Hematopoietic multipotent progenitor cell treated with erythropoietin and hydrocortisone succinate and interleukin-3 and kit ligand, for 4 days (in vitro differentiated cells): ENCODE results near the gene WDR93.
"Not testable (repeated sequence)": the region's sequence is repeated elsewhere in the genome, so short reads cannot be mapped to it uniquely, and the experiment has no call there.

Experiments used
- DNase-seq: peaks from one replicate; pipeline ENCODE4 v3.0.0-alpha.2; 2015

The WDR93 gene

DNA sequence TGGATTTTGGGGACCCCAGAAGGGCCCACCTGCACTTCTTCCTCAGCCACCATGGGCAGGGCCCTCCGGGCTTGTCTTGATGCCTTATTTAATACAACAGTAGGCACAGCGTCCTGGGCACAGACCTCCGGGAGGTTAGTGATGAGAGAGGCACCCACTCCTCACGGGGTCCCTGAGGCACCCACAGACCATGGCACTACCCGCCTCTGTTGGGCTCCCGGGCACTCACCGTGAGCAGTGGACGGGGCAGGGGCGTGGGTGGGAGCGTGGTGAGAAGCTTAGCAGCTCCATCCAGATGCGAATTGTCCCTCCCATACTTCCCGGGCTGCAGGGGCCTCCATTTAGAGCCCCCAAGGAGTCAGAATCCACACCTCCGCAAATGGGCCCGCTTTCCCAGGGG, 85.2 kb downstream of the WDR93 start:
- DNase-seq, result no peak

DNA sequence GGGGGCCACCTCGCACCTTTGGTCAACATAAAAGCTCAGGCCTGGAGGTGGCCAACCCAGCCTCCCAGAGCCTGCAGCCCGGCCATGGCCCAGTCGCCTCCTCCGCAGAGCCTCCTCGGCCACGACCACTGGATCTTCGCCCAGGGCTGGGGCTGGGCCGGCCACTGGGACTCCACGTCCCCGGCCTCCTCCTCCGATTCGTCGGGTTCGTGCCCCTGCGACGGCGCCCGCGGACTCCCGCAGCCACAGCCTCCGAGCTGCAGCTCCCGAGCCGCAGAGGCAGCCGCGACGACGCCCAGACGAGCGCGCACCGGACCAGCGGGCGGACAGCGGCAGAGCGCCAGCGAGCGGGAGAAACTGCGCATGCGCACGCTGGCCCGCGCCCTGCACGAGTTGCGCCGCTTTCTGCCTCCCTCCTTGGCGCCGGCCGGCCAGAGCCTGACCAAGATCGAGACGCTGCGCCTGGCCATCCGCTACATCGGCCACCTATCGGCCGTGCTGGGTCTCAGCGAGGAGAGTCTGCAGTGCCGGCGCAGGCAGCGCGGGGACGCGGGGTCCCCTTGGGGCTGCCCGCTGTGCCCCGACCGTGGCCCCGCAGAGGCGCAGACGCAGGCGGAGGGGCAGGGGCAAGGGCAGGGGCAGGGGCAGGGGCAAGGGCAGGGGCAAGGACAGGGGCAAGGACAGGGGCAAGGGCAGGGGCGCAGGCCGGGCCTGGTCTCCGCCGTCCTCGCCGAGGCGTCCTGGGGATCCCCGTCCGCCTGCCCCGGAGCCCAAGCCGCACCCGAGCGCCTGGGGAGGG, 85.9 kb downstream of the WDR93 start, which contains the start of gene MESP2:
TSS of gene MESP2 (plus strand) at position 59 of the 799 bp plus-strand sequence. CDS start at position 85, 26 bp downstream.
- peak; percentile 88 for DNase-seq

DNA sequence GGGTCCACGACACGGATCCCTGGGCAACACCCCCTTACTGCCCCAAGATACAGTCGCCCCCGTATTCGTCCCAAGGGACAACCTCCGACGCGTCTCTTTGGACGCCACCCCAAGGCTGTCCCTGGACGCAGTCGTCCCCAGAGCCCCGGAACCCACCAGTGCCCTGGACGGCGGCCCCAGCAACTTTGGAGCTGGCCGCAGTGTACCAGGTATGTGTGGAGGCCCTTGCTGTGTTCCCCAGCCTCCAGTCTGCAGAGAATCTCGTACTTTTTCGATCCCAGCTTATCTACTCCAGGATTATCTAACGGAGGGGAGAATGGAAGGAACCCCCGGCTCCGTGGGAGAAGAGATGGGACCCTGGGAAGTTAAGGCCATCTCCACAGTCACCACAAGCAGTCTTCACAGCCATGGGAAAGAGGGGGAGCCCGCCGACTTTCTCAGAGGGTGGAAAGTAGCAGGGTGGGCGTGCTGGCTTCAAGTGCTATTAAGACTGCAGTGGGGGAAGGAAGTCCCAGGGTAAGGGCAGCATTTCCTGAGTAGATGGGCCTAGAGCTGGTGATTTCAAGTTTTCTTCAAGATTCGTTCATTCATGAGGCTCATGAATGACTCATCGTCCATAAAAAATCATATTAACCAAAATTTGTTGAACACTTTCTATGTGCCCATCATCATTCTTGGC, 86.6 kb downstream of the WDR93 start:
- DNase-seq, result peak; percentile 36

DNA sequence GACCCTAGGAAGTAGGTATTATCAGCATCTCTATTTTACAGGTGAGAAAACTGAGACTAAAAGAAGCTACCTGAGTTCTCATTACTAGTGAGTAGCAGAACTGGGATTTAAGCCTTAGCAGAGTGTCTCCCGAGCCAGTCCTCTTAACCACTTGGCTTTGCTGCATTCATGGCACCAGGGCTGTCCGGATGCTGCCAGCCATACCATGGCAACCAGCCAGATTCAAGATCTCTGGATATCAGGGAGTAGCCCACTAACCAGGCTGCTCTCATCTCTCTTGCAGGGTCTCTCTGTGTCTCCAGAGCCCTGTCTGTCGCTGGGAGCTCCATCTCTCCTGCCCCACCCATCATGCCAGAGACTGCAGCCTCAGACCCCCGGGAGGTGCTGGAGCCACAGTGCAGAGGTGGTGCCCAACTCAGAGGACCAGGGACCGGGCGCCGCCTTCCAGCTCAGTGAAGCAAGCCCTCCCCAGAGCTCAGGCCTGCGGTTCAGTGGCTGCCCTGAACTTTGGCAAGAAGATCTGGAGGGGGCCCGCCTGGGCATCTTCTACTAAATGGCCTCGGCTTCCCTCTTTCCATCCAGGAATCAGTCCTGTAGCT, 87.3 kb downstream of the WDR93 start:
- DNase-seq, result peak; percentile 28

DNA sequence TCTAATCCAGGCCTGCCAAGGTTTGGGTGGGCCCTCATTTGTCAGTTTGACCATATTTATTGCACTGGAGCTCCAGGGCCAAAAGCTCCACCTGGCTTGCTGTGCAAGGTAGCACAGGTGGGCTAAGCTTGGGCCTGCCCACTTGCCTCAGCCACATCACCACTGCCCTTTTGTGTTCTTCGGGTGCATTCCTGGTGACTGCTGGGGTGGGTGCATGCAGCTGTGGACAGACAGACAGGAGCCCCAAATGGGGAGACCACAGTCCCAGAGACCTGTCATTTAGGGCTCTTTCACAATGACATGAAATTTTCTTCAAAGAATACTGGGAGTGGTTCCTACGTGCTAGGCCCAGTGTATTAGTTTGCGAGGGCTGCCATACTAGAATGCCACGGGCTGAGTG, 88.2 kb downstream of the WDR93 start:
- DNase-seq, result no peak

DNA sequence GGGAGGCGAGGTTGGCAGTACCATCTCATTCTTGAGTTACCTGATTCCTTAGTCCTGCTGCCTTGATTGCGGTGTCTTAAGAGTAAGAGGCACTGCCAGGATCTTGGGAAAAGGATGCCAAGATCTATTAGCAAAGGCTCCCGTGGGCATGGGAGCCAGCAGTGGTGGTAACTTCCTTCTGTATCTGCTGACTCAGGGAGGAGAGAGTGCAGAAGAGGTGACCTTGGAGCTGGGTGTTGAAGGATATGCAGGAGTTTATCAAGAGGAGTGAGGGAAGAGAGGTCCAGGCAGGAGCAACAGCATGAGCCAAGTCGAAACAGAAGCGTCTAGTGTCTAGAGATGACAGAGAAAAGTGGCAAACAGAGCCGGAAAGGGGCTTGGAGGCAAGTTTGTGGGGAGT, 90.0 kb downstream of the WDR93 start:
- DNase-seq, result no peak

DNA sequence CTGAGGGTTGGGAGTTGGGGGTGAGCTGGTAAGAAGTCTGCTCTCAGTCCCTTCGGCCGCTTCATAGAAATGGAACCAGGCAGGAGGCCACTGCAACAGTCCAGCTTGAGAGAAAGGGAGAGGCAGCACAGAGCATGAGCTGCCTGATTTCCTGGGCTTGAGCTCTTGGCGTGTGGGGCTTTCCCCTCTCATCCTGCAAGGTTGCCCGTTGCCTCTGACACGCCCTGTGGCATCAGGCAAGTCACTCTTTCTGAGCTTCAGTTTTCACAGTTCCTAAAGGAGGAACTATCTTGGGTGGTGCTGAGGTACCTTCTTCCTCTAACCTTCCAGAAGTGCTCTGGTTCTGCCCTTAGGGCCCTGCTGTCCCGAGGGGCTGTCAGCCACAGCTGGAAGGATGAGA, 90.4 kb downstream of the WDR93 start:
- peak; percentile 57 for DNase-seq

DNA sequence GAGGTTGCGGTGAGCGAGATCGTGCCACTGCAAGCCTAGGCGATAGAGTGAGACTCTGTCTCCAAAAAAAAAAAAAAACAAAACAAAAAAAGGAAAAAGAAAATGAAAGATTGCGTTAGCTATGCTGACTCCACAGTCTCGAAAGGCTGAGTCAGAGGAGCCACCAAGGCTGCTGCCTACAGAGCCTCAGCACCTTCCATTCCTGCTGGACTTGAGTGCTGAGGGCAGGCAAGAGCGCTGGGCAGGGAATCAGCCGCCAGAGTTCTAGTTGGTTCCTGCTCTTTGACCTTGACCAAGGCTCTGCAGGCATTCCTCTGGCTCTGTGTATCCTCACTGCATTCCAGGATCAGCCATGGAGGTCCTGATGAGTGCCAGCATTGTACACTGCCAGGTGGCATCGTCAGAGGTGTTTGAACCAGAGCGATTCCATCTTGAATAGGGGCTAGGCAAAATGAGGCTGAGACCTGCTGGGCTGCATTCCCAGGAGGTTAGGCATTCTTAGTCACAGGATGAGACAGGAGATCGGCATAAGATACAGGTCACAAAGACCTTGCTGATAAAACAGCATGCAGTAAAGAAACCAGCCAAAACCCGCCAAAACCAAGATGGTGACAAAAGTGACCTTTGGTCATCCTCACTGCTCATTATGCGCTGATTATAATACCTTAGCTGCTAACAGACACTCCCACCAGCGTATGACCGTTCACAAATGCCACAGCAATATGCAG, 91.4 kb downstream of the WDR93 start:
- no peak for DNase-seq

DNA sequence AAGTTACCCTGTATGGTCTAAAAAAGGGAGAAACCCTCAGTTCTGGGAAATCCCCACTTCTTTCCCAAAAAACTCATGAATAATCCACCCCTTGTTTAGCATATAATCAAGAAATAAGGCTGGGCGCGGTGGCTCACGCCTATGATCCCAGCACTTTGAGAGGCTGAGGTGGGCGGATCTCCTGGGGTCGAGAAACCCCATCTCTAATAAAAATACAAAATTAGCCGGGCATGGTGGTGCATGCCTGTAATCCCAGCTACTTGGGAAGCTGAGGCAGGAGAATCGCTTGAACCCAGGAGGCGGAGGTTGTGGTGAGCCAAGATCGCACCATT, 92.0 kb downstream of the WDR93 start:
- DNase-seq, result not testable (repeated sequence)

DNA sequence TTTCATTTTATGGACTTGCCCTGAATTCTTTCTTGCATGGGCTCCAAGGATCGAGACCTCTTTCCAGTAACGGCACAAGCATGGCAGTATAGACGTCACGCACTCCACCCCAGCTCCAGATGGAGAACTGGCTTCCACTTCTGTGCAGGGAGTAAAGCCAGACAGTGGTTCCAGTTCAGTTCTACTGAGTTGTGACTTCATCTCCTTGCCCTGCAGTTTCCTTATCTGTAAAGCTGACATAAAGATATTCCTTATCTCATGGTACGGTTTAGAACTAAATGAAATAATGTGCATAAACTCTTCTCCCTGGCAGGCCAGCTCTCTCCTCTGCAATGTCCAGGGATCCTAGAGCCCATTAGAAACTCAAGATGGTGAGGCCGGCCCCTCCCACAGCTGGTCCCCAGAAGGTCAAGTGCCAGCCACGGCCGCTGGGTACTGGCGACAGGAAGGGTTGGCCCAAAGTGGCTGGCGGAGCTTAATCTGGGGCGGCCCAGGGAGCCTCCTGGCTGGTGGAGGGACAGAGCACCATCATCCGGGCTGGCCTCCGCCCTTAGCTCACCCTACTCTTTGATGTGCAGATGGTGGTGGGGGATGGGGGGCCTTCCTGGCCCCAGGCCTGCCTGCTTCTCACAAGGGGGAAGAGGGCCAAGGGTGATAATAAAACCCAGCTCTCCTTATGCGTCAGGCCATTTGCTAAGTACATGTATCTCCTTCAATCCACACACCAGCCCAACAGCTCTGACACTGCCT, 92.7 kb downstream of the WDR93 start:
- DNase-seq, result peak; percentile 87

DNA sequence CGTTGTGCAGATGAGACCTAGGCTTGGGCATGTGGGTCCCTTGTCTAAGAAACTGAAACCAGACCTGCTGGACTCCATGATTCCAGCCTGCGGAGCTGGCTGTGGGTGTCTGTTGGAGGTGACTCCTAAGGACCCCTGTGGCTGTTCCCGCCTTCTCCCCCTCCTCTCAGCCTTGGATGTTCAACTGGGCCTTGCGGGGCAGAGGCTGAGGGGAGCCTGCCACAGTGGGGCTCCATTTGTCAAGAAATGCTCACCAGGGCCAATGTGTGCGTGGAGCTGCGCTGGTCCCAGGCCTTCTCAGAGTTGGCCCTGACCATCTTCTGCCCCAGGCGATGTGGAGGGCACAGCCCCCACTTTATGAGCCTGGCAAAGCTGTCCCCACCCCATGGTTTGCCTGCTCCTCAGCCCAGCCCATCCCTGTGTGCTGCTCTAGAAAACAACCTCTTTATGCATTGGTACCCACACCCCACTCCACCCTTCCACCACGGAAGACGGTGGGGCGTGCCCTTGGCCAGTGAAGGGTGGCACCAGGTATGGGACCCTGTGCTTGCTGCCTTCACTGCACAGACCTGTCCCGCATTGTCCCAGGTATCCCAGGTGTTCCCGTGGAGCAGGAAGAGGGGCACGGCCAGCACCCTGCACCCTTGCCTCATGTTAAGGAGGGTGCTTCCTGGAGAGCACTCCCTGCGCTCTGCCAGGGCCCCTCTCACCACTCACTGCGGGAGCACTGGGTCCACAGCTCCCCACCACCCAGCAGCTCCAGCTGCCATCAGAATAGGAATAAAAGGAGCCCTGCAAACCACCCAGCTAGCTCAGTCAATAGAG, 93.5 kb downstream of the WDR93 start:
- DNase-seq, result no peak

DNA sequence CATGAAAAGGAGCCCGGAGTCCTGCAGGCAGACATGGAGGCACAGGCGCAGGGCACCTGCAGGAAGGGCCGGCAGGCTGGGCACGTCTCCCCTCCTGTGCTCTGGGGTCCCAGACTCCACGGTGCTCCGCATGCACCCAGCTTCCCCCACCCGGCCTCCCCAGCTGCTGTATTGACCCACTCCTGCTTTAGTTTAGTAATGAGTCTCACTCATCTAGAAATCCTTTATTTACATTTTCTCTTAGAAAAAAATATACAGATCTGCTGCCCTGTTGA, 94.0 kb downstream of the WDR93 start:
- DNase-seq, result no peak

DNA sequence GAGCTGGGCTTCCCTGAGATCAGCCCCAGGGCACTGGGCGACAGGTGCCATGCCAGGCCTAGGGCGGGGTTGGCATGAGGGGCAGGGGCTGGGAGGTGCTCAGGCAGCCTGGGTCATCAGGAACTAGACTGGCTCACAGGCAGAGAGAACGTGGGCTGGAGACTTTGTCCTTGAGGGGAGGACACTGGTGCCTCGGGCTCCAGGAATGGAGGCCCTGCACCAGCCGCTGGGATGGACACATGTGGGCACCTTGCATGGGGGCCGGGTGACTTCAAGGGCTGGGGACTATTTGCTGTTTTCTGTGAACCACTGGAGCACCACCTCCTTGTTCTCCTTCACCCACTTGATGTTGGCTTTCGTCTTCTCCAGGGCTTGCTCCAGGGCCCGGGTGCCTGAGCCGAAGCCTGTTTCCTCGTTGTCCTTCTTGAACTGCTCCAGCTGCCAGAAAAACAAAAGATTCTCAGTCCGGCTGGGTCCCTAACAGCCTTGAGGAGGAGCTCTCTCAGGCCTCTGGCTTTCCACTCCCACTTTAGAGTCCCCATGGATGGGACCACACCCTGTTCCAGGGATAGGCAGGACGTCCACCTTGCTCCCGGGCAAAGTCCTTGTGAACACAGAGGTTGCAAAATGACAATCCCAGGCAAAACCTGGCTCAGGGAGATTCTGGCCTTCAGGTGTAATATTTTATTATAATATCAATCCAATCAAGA, 94.6 kb downstream of the WDR93 start:
- DNase-seq, result no peak

DNA sequence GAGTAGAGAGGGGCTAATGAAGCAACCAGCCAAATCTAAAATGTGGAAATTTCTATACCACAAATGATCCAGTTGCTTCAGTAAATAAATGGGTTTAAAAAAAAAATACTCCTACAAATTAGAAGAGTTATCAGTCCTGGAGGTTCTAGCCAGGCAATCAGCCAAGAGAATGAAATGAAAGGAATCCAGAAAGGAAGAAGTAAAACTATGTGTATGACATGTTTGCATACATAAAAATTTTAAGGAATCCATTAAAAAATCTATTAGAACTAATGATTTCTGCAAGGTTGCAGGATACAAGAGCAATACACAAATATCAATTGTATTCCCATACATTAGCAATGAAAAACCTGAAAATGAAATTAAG, 95.1 kb downstream of the WDR93 start:
- DNase-seq, result no peak

DNA sequence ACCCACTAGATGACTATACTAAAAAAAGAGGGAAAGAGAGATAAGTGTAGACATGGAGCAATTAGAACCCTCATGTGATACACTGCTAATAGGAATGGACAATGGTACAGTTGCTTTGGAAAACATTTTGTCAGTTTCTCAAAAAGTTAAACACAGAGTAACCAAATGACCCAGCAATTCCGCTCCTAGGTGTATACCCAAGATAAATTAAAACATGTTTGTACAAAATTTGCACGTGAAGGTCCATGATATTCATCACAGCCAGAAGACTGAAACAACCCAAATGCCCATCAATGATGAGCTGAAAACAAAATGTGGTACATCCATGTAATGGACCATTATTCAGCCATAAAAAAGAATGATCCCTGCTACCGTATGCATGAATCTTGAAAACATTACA, 97.3 kb downstream of the WDR93 start:
- no peak for DNase-seq

DNA sequence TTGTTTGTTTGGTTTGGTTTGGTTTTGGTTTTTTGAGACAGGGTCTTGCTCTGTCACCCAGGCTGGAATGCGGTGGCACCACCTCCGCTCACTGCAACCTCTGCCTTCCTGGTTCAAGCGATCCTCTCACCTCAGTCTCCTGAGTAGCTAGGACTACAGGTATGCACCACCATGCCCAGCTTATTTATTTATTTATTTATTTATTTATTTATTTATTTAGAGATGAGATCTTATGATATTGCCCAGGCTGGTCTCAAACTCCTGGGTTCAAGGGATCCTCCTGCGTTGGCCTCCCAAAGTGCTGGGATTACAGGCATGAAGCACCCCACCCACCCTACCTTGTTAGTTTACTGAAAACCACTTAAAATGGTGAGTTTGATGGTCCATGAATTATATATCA, 98.0 kb downstream of the WDR93 start:
- DNase-seq, result not testable (repeated sequence)

DNA sequence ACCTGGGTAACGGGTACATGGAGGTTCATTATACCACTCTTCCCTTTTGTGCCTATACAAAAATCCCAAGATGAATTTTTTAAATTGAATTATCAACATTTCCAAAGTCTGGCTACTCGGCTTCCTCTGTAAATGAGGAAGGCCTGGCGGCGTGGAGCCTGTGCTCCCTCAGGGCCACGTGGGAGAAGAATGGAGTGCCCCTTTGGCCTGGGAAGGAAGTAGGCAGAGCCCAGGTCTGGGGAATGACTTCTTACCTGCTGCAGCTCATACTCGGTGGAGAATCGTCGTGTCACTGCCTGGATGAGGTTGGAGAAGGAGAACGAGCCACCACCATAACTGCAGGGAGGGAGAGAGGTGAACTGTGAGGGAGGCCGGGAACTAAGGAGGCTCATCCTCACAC, 99.6 kb downstream of the WDR93 start:
- no peak for DNase-seq

DNA sequence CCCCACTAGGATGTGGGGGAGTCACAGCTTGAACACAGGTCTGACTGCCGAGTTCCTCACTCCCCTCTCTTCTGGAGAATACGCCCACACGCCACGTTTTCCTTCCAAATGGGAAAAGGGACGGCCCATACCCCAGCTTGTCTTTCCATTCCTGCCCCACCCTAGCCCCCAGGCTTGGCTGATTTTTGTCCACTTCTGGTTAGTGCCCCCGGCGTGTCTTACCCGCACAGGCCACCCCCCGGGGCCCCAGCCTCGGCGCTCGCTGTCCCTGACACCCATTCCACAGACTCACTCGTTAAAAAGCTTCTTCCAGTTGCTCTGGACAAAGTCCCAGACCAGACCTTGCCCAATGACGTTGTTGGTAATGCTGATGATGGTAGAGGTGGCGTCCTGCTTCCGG, 100.0 kb downstream of the WDR93 start:
- no peak for DNase-seq

DNA sequence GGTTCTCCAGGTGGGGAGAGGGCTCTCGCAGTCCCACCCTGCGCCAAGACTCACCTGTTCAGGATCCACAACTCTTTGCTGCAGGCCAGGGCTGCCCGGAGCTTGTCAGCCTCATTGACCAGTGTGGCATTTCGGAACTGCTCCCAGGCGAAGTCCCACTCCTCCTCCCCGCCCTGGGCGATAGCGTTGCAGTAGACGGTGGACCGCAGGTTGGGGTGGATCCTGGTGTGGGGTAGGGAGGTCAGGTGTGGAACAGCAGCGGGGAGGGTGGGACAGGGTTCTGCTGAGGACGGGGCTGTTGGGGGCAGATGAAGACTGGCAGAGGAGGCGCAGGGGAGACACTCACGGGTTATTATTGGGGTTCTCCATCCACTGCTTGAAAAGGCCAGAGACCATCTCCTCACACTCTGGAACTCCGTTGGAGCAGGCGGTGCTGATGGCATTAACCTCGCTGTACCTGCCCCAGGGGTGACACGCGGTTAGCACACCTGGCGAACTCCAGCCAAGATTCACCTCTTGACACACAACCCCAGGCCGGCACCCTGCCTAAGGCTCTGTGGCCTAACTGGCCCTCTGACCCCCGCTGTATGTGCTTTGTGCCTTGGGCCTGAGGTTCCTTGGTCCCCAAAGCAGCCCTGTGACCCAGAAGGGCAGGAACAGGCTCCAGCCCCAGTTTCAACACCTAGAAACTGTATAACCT, 101.6 kb downstream of the WDR93 start:
- no peak for DNase-seq
